ENCODE measurements around the gene CRHR1. TPM values are rescaled to one million over a fixed set of nuclear protein-coding genes. Genes with fewer than 3 reads are reported as not detected.

Gene CRHR1
- total RNA-seq, 1 donor from 2014 or later = not detected

DNA sequence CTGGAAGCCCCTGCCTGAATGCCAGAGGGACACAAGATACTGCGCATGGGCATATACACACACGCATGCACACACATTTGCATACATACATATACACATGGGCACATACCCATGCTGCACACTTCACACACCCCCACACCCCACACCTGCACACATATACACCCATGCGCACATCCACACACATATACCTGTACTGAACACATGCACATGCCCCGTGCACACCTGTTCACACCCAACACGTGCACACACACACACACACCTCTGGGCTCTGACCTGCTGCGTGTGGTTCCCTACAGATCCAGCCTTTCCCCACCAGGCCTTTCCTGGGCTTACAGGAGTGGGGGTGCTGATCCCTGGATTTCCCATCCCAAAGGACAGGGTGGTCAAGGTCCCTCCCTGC, 66.9 kb downstream of the CRHR1 start:
- no peak overlapping the region for H3K4me3 ChIP-seq (ENCODE audit: low read depth, low read length)
- TF ChIP-seq, protein P1, sequence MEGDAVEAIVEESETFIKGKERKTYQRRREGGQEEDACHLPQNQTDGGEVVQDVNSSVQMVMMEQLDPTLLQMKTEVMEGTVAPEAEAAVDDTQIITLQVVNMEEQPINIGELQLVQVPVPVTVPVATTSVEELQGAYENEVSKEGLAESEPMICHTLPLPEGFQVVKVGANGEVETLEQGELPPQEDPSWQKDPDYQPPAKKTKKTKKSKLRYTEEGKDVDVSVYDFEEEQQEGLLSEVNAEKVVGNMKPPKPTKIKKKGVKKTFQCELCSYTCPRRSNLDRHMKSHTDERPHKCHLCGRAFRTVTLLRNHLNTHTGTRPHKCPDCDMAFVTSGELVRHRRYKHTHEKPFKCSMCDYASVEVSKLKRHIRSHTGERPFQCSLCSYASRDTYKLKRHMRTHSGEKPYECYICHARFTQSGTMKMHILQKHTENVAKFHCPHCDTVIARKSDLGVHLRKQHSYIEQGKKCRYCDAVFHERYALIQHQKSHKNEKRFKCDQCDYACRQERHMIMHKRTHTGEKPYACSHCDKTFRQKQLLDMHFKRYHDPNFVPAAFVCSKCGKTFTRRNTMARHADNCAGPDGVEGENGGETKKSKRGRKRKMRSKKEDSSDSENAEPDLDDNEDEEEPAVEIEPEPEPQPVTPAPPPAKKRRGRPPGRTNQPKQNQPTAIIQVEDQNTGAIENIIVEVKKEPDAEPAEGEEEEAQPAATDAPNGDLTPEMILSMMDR (conservative IDR thresholded peaks at IDR 0.05; ENCODE audit: low read depth, low read length) = no peak
- DNase-seq (ENCODE audit: low read depth) = no peak

DNA sequence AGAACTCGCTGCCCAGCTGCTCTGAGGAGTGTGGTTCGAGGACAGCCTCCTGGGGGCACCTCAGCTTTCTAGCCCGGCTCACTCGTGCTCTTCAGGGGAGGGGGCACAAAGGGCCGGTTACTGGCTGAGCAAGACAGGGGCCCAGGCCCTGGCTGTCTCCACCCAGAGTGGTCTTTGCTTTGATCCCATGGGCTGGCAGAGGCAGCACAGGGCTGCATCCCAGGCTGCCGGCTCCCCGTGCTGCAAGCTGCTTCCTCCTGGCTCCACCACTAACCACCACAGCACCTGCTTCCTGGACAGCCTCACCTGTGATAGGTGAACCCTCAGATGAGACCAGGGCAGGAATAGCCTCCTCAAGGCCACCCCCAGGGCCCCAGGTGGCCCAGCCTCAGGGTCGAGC, 67.3 kb downstream of the CRHR1 start:
- no peak for DNase-seq (ENCODE audit: low read depth)
- TF ChIP-seq, protein P1 (conservative IDR thresholded peaks at IDR 0.05; ENCODE audit: low read depth, low read length) = no peak
- no peak overlapping the region for H3K4me3 ChIP-seq (ENCODE audit: low read depth, low read length)

DNA sequence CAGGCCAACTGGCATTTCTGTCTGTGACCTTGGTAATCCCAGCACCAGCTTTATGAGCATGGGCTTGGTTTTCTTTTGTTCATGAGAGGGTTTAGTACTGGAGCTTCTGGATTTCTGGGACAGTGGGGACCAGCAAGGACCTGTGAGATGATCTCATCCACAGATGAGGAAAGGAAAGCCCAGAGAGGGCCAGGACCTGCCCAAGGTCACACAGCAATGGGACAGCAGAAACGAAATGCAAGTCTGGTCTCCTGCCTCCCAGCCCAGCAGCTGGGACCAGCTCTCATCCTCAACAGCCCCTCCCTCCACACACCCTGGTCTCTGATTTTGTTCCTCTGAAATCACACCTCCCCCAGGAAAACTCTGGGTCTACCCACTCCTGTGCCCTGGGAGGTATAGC, 67.8 kb downstream of the CRHR1 start:
- TF ChIP-seq, protein P1 (conservative IDR thresholded peaks at IDR 0.05; ENCODE audit: low read depth, low read length) = no peak
- no peak for DNase-seq (ENCODE audit: low read depth)
- no peak overlapping the region for H3K4me3 ChIP-seq (ENCODE audit: low read depth, low read length)

DNA sequence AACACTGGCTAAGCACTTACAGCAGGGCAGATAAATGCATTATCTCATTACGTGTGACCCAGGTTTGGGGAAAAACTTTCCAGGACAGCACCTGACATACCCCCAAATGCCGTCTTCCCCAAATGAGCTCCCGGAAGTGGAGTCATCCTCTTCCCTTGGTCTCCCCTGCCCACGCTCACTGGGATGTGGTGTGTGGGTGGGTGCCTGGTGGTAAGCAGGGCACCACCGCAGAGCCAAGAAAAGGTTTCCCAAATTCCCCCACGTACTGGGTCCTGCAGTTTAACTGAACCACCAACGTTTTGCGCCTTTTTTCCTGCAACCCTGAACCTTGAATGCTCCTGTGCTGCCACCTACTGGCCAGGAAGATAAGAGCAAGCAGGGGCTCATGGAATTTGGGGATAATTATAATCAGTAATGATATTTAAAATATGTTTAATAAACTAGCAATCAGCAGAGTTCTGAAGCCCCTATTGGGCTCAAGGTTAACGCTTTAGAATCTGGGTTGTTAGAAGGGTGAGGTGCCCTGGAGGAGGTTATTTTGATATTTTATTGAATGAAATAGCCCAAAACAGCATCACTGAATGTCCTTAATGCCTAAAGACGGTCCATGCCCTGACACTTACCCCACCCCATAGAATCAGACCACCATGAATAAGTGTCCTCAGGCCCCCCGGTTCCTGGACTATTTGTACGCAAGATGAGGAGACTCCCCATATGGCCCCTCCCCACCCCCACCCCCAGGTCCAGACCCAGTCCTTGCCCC, 68.6 kb downstream of the CRHR1 start:
- TF ChIP-seq, protein P1 (conservative IDR thresholded peaks at IDR 0.05; ENCODE audit: low read depth, low read length) = peak; percentile 94
- DNase-seq (ENCODE audit: low read depth) = no peak
- H3K4me3 ChIP-seq (ENCODE audit: low read depth, low read length) = no peak overlapping the region

DNA sequence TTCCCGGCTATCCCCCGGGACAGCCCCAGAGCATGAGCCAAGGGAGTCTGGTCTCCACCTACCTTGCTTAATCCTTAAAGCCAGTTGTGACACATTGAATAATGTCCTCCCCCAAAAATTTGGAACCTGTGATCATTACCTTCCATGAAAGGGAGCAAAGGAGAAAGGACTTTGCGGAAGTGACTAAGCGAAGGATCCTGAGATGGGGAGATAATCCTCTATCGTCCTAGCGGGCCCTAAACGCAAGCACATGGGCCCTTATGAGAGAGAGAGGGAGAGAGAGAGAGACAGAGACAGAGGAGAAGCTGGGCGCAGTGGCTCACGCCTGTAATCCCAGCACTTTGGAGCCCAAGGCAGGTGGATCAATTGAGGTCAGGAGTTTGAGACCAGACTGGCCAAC, 70.1 kb downstream of the CRHR1 start:
- TF ChIP-seq, protein P1 (conservative IDR thresholded peaks at IDR 0.05; ENCODE audit: low read depth, low read length) = no peak
- no peak overlapping the region for H3K4me3 ChIP-seq (ENCODE audit: low read depth, low read length)
- no peak for DNase-seq (ENCODE audit: low read depth)

DNA sequence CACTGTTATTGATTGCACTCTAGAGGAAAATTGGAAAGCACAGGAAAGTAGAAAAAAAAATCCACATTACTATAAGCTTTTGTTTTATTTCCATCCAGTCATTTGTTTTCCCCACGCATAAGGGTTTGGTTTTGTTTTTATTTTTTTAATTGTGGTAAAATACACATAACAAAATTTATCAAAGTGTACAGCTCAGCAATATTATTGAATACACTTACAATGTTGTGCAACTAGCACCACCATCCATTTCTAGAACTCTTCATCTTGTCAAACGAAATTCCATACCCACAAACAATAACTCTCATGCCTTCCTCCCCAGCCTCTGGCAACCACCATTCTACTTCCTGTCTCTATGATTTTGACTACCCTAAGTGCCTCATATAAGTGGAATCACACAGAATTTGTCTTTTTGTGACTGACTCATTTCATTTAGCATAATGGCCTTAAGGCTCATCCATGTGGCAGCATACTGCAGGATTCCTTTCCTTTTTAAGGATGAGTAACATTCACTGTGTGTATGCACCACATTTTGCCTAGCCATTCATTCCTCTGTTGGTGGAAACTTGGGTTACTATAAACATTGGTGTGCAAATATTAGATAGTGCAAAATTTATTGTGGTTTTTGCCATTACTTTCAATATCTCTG, 71.7 kb downstream of the CRHR1 start:
- TF ChIP-seq, protein P1 (conservative IDR thresholded peaks at IDR 0.05; ENCODE audit: low read depth, low read length) = no peak

More for the DNA sequence above, 71.7 kb downstream of the CRHR1 start:
- DNase-seq (ENCODE audit: low read depth) = no peak
- no peak overlapping the region for H3K4me3 ChIP-seq (ENCODE audit: low read depth, low read length)
